ENCODE data around the gene IQGAP3. TPM values are rescaled to one million over a fixed set of nuclear protein-coding genes. Genes with fewer than 3 reads are reported as not detected.

IQGAP3 gene
- total and polyA plus RNA-seq, 10 donors: 0.24 to 2.2 (median 0.68) TPM

GRCh38 chr1:156502391-156502893, 69.9 kb downstream of the IQGAP3 start:
- H3K27me3 ChIP-seq (replicated peaks in 1 of 7): no peaks in the 10 kb centered on the region
- 0 to 14% (median 9%) methylated on average over 1 of the region's 1 CpG for WGBS, 5 donors
- no peak for TF ChIP-seq POLR2A (IDR thresholded peaks at IDR 0.05)
- H3K4me1 ChIP-seq: peaks cover 56 to 83% (median 67%) of the 10 kb centered on the region in 6 donors
- H3K27ac ChIP-seq: peak overlapping the region; percentile 99 to 100 (median 100)
- no peaks in the 10 kb centered on the region for H3K36me3 ChIP-seq
- intact Hi-C loops (cut with DNase I; ENCODE audit: low total_unique reads): no loop called here
- no peaks in the 10 kb centered on the region for H3K9me3 ChIP-seq
- peak overlapping the region in 1 of 8 donors; percentile 79 for H3K4me3 ChIP-seq
- no peak for DNase-seq

- Histone ChIP-seq H3K27me3 (replicated peaks in 1 of 7) (no peaks in the 10 kb centered on the region), H3K4me3 (peak overlapping the region; percentile 69 to 97 (median 88)), H3K4me1 (peaks cover 71 to 86% (median 78%) of the 10 kb centered on the region in 6 donors), H3K27ac (peak overlapping the region; percentile 99 to 100 (median 100)), H3K9me3 (no peaks in the 10 kb centered on the region), H3K36me3 (no peaks in the 10 kb centered on the region)
- intact Hi-C loops (cut with DNase I; ENCODE audit: low total_unique reads): no loop called here
- WGBS, 5 donors: 0 to 2% (median 1%) methylated on average over 25 to 57 of the region's 57 CpGs
- TF ChIP-seq POLR2A (IDR thresholded peaks at IDR 0.05): peak; percentile 65 to 90 (median 89)
- peak; percentile 99 for TF ChIP-seq POLR2AphosphoS5 (IDR thresholded peaks at IDR 0.05)
- TF ChIP-seq CTCF (IDR thresholded peaks at IDR 0.05 in 8 of 11, conservative IDR thresholded peaks at IDR 0.05 in 3 of 11): peak in 10 of 11 experiments; percentile 33 to 84 (median 60)
- DNase-seq: peak; percentile 98
Observed at GRCh38 chr1:156500793-156501506, 71.4 kb downstream of the IQGAP3 start.

GRCh38 chr1:156500543-156500792, 71.9 kb downstream of the IQGAP3 start, which contains the start of gene MEF2D:
MEF2D (minus strand) TSS chr1:156500775; CDS start chr1:156483292, 17,483 bp downstream.
- Histone ChIP-seq H3K4me1 (peaks cover 71 to 86% (median 78%) of the 10 kb centered on the region in 6 donors), H3K27me3 (replicated peaks in 1 of 7) (no peaks in the 10 kb centered on the region), H3K9me3 (no peaks in the 10 kb centered on the region), H3K4me3 (peak within 1 kb of the TSS; percentile 69 to 97 (median 88)), H3K27ac (peak within 1 kb of the TSS; percentile 99 to 100 (median 100)), H3K36me3 (peaks cover 0 to 1% (median 0%) of the 10 kb centered on the region in 6 donors)
- intact Hi-C loops (cut with DNase I; ENCODE audit: low total_unique reads): no loop called here
- TF ChIP-seq POLR2AphosphoS5 (IDR thresholded peaks at IDR 0.05): peak in 1 of 3 donors; percentile 95
- peak in 1 of 3 donors; percentile 78 for TF ChIP-seq POLR2A (IDR thresholded peaks at IDR 0.05)
- no peak for TF ChIP-seq CTCF (IDR thresholded peaks at IDR 0.05 in 8 of 11, conservative IDR thresholded peaks at IDR 0.05 in 3 of 11)
- WGBS, 5 donors: 0 to 1% (median 0%) methylated on average over 1 to 27 of the region's 27 CpGs
- DNase-seq: no peak

DNA sequence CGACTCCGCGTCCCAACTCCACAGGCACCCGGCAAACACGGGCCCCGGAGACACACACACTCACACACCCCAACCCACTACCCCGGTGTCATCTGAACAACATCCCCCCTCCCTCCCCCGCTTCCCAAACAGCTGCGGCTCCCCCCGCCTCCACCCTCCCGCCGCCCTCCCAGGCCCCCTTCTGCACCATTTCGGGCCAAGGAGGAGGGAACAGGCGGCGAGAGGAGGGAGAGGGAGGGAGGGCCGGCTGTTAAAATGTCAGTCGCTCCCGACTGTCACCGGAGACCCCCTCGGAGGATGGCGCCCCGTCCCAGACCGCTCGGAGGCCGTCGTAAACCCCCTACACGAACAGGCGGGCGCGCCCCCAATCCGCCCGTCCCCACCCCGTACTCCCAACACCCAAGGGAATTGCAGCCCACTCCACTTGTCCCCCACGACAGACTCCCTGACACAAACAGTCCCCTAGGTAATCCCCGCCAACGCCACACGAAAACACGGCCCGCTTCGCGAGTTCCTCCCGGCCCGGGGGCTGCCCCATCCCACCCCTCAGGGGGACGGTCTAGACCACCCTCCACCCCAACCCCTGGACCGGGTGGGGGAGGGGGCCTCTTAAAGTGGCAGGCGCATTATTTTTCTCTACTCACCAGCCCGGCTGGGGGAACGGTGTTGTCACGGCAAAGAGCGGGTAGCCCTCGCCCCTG, 72.4 kb downstream of the IQGAP3 start:
- H3K4me3 ChIP-seq: peak overlapping the region; percentile 69 to 97 (median 88)
- intact Hi-C loops (cut with DNase I; ENCODE audit: low total_unique reads): no loop called here
- no peak for TF ChIP-seq POLR2A (IDR thresholded peaks at IDR 0.05)
- TF ChIP-seq POLR2AphosphoS5 (IDR thresholded peaks at IDR 0.05): peak in 1 of 3 donors; percentile 18
- no peak for TF ChIP-seq CTCF (IDR thresholded peaks at IDR 0.05 in 8 of 11, conservative IDR thresholded peaks at IDR 0.05 in 3 of 11)

More for the DNA sequence above, 72.4 kb downstream of the IQGAP3 start:
- Histone ChIP-seq H3K9me3 (no peaks in the 10 kb centered on the region), H3K4me1 (peaks cover 74 to 88% (median 80%) of the 10 kb centered on the region in 6 donors), H3K27ac (peak overlapping the region; percentile 99 to 100 (median 100)), H3K27me3 (replicated peaks in 1 of 7) (no peaks in the 10 kb centered on the region), H3K36me3 (peaks cover 0 to 6% (median 2%) of the 10 kb centered on the region in 6 donors)
- DNase-seq: peak; percentile 93
- WGBS, 5 donors: 0 to 2% (median 1%) methylated on average over 31 to 51 of the region's 51 CpGs
